SK-N-SH (cell line): ENCODE results near the gene CLK4. TPM values are rescaled to one million over a fixed set of nuclear protein-coding genes. Genes with fewer than 3 reads are reported as not detected.

Experiments used
- CTCF ChIA-PET: fragments of 300-600, 350-600 bp; formaldehyde crosslinking; extraction: SDS; loops from one replicate; lab custom pipeline; 2021; lab: Yijun Ruan, JAX
- POLR2A ChIA-PET: fragments of 350-600 bp; sonication (Branson Sonifier 250); formaldehyde crosslinking; extraction: SDS; loops from one replicate; lab custom pipeline; 2020; ENCODE audit warnings: antibody characterized with exemption, inconsistent platforms; lab: Yijun Ruan, JAX
- DNase-seq: peaks from one replicate; pipeline ENCODE4 v3.0.0; 2012
- H2AFZ ChIP-seq: fragments of 200-600 bp; sonication (generic); 2 replicates; pipeline ENCODE4 v1.8.1; 2016; ENCODE audit warnings: antibody characterized with exemption, mild to moderate bottlenecking, low read depth
- H3F3A ChIP-seq: fragments of 200-600 bp; sonication (generic); replicated peaks from 2 replicates; pipeline ENCODE3; 2016; ENCODE audit warnings: antibody characterized with exemption, mild to moderate bottlenecking; ENCODE audit not compliant: insufficient read depth
- H3K27ac ChIP-seq, 2 experiments: fragments of 200-500 bp in 1 of 2; fragments of 200-600 bp in 1 of 2; sonication (Bioruptor generic) in 1 of 2; sonication (generic), shearing (Covaris generic) in 1 of 2; 2 replicates each; pipeline versions ENCODE4 v1.5.1 to v1.6.1; 2014 to 2016; ENCODE audit warnings: low read depth in 2 of 2, inconsistent platforms in 1 of 2, low read length in 1 of 2, mild to moderate bottlenecking in 1 of 2, mixed read lengths in 1 of 2
- H3K27me3 ChIP-seq: fragments of 200-600 bp; sonication (generic), shearing (Covaris generic); 2 replicates; pipeline ENCODE4 v1.6.1; 2016; ENCODE audit warnings: mixed run types; ENCODE audit not compliant: insufficient read depth
- H3K36me3 ChIP-seq, 2 experiments: fragments of 200-500 bp in 1 of 2; fragments of 200-600 bp in 1 of 2; sonication (Bioruptor generic) in 1 of 2; sonication (generic) in 1 of 2; replicated peaks in 1 of 2; 2 replicates each; pipeline versions ENCODE3 to v1.5.1; 2014 to 2016; ENCODE audit warnings: low read length in 1 of 2, mild to moderate bottlenecking in 1 of 2; ENCODE audit not compliant: insufficient read depth in 2 of 2, control insufficient read depth in 1 of 2
- H3K4me1 ChIP-seq, 2 experiments: fragments of 200-500 bp in 1 of 2; fragments of 200-600 bp in 1 of 2; sonication (Bioruptor generic) in 1 of 2; sonication (generic), shearing (Covaris generic) in 1 of 2; 2 replicates each; pipeline versions ENCODE4 v1.5.1 to v1.6.1; 2014 to 2016; ENCODE audit warnings: low read depth in 1 of 2, low read length in 1 of 2, mixed run types in 1 of 2; ENCODE audit not compliant: insufficient read depth in 2 of 2, control insufficient read depth in 1 of 2
- H3K4me2 ChIP-seq: fragments of 200-600 bp; sonication (generic), shearing (Covaris generic); 2 replicates; pipeline ENCODE4 v1.6.1; 2017; ENCODE audit warnings: mixed run types
- H3K4me3 ChIP-seq, 2 experiments: fragments of 200-500 bp in 1 of 2; fragments of 200-600 bp in 1 of 2; sonication (Bioruptor generic) in 1 of 2; sonication (generic), shearing (Covaris generic) in 1 of 2; 2 replicates each; pipeline versions ENCODE4 v1.5.1 to v1.8.1; 2014 to 2016; ENCODE audit warnings: low read depth in 2 of 2, inconsistent platforms in 1 of 2, low read length in 1 of 2, mild to moderate bottlenecking in 1 of 2, mixed read lengths in 1 of 2, moderate library complexity in 1 of 2
- H3K79me2 ChIP-seq: fragments of 200-600 bp; sonication (generic); 2 replicates; pipeline ENCODE4 v1.8.1; 2017; ENCODE audit warnings: mild to moderate bottlenecking; ENCODE audit not compliant: insufficient read depth
- H3K9ac ChIP-seq: fragments of 200-600 bp; sonication (generic); 2 replicates; pipeline ENCODE4 v1.6.1; 2017; ENCODE audit warnings: mixed run types
- H3K9me2 ChIP-seq: fragments of 200-600 bp; sonication (generic); 2 replicates; pipeline ENCODE4 v1.6.1; 2017; ENCODE audit warnings: mixed run types
- H3K9me3 ChIP-seq: fragments of 200-600 bp; sonication (generic); 2 replicates; pipeline ENCODE4 v1.6.1; 2017; ENCODE audit warnings: mixed run types, mild to moderate bottlenecking, moderate library complexity
- H4K20me1 ChIP-seq: fragments of 200-600 bp; sonication (generic); 2 replicates; pipeline ENCODE4 v1.6.1; 2017; ENCODE audit warnings: mild to moderate bottlenecking, mixed run types; ENCODE audit not compliant: insufficient read depth
- CTCF ChIP-seq: fragments of 200-600 bp; sonication (generic); IDR thresholded peaks from 2 replicates; pipeline ENCODE4 v1.6.1; 2017; ENCODE audit warnings: antibody characterized with exemption, mild to moderate bottlenecking, moderate library complexity
- ELF1 ChIP-seq: IDR thresholded peaks from 2 replicates; pipeline ENCODE4 v1.4.0; 2012
- EP300 ChIP-seq, 2 experiments: IDR thresholded peaks; 2 replicates each; pipeline versions ENCODE4 v1.4.0 to v1.6.1; 2012; ENCODE audit warnings: borderline replicate concordance in 1 of 2, low read depth in 1 of 2, low read length in 1 of 2
- FOSL2 ChIP-seq: IDR thresholded peaks from 2 replicates; pipeline ENCODE4 v1.4.0; 2012; ENCODE audit warnings: low read depth, mild to moderate bottlenecking, moderate library complexity, borderline replicate concordance
- FOXJ3 ChIP-seq: sonication (generic); formaldehyde crosslinking; IDR thresholded peaks from 2 replicates; pipeline ENCODE4 v1.5.1; 2020; ENCODE audit warnings: mild to moderate bottlenecking, missing genetic modification reagents
- GABPA ChIP-seq: IDR thresholded peaks from 2 replicates; pipeline ENCODE4 v1.4.0; 2012; ENCODE audit warnings: low read depth, mild to moderate bottlenecking
- GATA2 ChIP-seq: sonication (generic); formaldehyde crosslinking; IDR thresholded peaks from 2 replicates; pipeline ENCODE4 v1.5.0; 2020; ENCODE audit warnings: mild to moderate bottlenecking, missing genetic modification reagents
- MEF2A ChIP-seq: IDR thresholded peaks from 2 replicates; pipeline ENCODE4 v1.4.0; 2012; ENCODE audit warnings: low read depth, borderline replicate concordance
- NRF1 ChIP-seq: IDR thresholded peaks from 2 replicates; pipeline ENCODE4 v1.6.1; 2012; ENCODE audit warnings: low read depth, mild to moderate bottlenecking, low read length
- POLR2AphosphoS5 ChIP-seq: IDR thresholded peaks from 2 replicates; pipeline ENCODE4 v1.6.1; 2012; ENCODE audit warnings: low read depth, low read length
- RCOR1 ChIP-seq: fragments of 150-350 bp; IDR thresholded peaks from 2 replicates; pipeline ENCODE4 v1.6.1; 2017; ENCODE audit warnings: antibody characterized with exemption, low read length
- SIN3A ChIP-seq: IDR thresholded peaks from 2 replicates; pipeline ENCODE4 v1.6.1; 2012; ENCODE audit warnings: low read depth, mild to moderate bottlenecking, low read length, moderate library complexity, borderline replicate concordance
- SMC3 ChIP-seq: IDR thresholded peaks from 2 replicates; pipeline ENCODE4 v1.6.1; 2012; ENCODE audit warnings: low read depth, low read length, improper control_type of control experiment
- TAF1 ChIP-seq: IDR thresholded peaks from 2 replicates; pipeline ENCODE4 v1.6.1; 2012; ENCODE audit warnings: low read depth, mild to moderate bottlenecking, low read length, moderate library complexity, borderline replicate concordance
- TCF12 ChIP-seq: IDR thresholded peaks from 2 replicates; pipeline ENCODE4 v1.4.0; 2012
- ZBTB33 ChIP-seq: IDR thresholded peaks from 2 replicates; pipeline ENCODE4 v1.4.0; 2012; ENCODE audit warnings: low read depth, borderline replicate concordance
- WGBS: methylation state at CpG from one replicate; pipeline ENCODE4 v1.1.6; 2017; ENCODE audit warnings: low lambda C conversion rate; 5-methylcytosine and 5-hydroxymethylcytosine counted together
- polyA plus RNA-seq, 3 experiments: library from polyadenylated mRNA; depleted of rRNA; stranded (reverse); fragments of >200 nt; gene quantifications; 2 replicates each; pipeline ENCODE4 v1.2.3, GENCODE V29; 2012
- TF ChIP-seq, protein P1 (sequence below): fragments of 150-350 bp; IDR thresholded peaks from 2 replicates; pipeline ENCODE4 v1.6.1; 2016; ENCODE audit warnings: mild to moderate bottlenecking, low read depth, low read length
- TF ChIP-seq, protein P2 (sequence below): IDR thresholded peaks from 2 replicates; pipeline ENCODE4; 2012
- TF ChIP-seq, protein P3 (sequence below): IDR thresholded peaks from 2 replicates; pipeline ENCODE4 v1.6.1; 2012; ENCODE audit warnings: mild to moderate bottlenecking, low read depth, low read length, moderate library complexity

CLK4 gene
- polyA plus RNA-seq, 1 of the 3 experiments (the other 2 are of a cell fraction), result 7.5 TPM

DNA sequence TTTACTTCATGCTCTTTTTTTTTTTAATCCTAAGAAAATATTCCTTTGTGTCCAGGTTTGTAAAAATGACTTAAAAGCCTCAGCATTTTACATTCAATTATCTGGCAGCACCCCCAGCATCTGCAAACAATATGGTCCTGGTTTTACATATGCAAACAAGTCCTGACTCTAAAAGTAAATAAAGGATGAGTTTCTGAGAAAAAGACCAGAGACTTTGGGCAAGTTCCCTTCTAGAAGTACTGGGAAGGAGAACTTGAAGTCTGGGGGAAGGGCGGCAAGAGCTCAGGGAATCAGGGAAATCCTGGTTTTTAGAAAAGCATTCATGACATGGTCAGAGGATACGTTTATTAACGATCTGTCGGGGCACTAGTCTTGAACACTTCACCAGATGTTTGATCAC, 62.5 kb downstream of the CLK4 start:
- DNase-seq, result no peak
- no peak overlapping the region for H3K27ac ChIP-seq
- H3K27me3 ChIP-seq, result no peaks in the 10 kb centered on the region
- CTCF ChIA-PET, result interaction anchor here (1.2 to 1.8 kb wide), 3 partner anchors 12 to 287 kb away, joined by 3 to 6 read pairs (median 3); partner anchors contain the start of gene COL23A1
- H2AFZ ChIP-seq, result no peak overlapping the region
- WGBS, result 36% methylated on average over 4 of the region's 4 CpGs
- no peaks in the 10 kb centered on the region for H3K36me3 ChIP-seq
- no peaks in the 10 kb centered on the region for H3K9me2 ChIP-seq
- no peaks in the 10 kb centered on the region for H4K20me1 ChIP-seq
- H3F3A ChIP-seq, result no peaks in the 10 kb centered on the region
- H3K9ac ChIP-seq, result no peak overlapping the region
- H3K79me2 ChIP-seq, result no peaks in the 10 kb centered on the region
- no peak overlapping the region for H3K4me3 ChIP-seq
- peaks cover 0 to 3% of the 10 kb centered on the region in 2 experiments; a peak in 1 of 4 replicates for H3K4me1 ChIP-seq
- H3K9me3 ChIP-seq, result no peaks in the 10 kb centered on the region
- no peak for TF ChIP-seq TCF12
- TF ChIP-seq MEF2A, result no peak
- no peak for TF ChIP-seq FOSL2
- no peak for TF ChIP-seq FOXJ3 (CRISPR knock-in tag)
- TF ChIP-seq RCOR1, result no peak
- TF ChIP-seq SMC3, result no peak
- no peak for TF ChIP-seq SIN3A
- TF ChIP-seq, protein P1, sequence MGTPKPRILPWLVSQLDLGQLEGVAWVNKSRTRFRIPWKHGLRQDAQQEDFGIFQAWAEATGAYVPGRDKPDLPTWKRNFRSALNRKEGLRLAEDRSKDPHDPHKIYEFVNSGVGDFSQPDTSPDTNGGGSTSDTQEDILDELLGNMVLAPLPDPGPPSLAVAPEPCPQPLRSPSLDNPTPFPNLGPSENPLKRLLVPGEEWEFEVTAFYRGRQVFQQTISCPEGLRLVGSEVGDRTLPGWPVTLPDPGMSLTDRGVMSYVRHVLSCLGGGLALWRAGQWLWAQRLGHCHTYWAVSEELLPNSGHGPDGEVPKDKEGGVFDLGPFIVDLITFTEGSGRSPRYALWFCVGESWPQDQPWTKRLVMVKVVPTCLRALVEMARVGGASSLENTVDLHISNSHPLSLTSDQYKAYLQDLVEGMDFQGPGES, result no peak
- no peak for TF ChIP-seq GATA2
- TF ChIP-seq, protein P2, sequence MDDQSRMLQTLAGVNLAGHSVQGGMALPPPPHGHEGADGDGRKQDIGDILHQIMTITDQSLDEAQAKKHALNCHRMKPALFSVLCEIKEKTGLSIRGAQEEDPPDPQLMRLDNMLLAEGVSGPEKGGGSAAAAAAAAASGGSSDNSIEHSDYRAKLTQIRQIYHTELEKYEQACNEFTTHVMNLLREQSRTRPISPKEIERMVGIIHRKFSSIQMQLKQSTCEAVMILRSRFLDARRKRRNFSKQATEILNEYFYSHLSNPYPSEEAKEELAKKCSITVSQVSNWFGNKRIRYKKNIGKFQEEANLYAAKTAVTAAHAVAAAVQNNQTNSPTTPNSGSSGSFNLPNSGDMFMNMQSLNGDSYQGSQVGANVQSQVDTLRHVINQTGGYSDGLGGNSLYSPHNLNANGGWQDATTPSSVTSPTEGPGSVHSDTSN, result no peak
- TF ChIP-seq, all 33 proteins: peak for 0
- POLR2A ChIA-PET, result no interaction called here
- no peak overlapping the region for H3K4me2 ChIP-seq

GRCh38 chr5:178563621-178564020, 63.2 kb downstream of the CLK4 start:
- ChIA-PET POLR2A (no interaction called here), CTCF (interaction anchor here (1.0 to 1.7 kb wide), 3 partner anchors 254 to 329 kb away, joined by 3 to 5 read pairs (median 4); no protein-coding TSS in a partner anchor)
- Histone ChIP-seq H3K9ac (no peak overlapping the region), H3K9me2 (no peaks in the 10 kb centered on the region), H3K9me3 (no peaks in the 10 kb centered on the region), H4K20me1 (no peaks in the 10 kb centered on the region), H3K79me2 (no peaks in the 10 kb centered on the region), H3K4me2 (no peak overlapping the region), H3K4me1 (peaks cover 0 to 3% of the 10 kb centered on the region in 2 experiments; a peak in 1 of 4 replicates), H3K4me3 (no peak overlapping the region), H2AFZ (no peak overlapping the region), H3K27ac (no peak overlapping the region), H3F3A (no peaks in the 10 kb centered on the region), H3K36me3 (no peaks in the 10 kb centered on the region), H3K27me3 (no peaks in the 10 kb centered on the region)
- 50% methylated on average over 8 of the region's 8 CpGs for WGBS
- DNase-seq, result no peak
- TF ChIP-seq EP300 (IDR thresholded peaks at IDR 0.05; ENCODE audit: borderline replicate concordance in 1 of 2, low read depth in 1 of 2, low read length in 1 of 2), result no peak
- TF ChIP-seq ZBTB33, result no peak
- TF ChIP-seq TAF1, result no peak
- no peak for TF ChIP-seq CTCF
- TF ChIP-seq ELF1, result no peak
- no peak for TF ChIP-seq GABPA
- TF ChIP-seq POLR2AphosphoS5, result no peak
- TF ChIP-seq, protein P3, sequence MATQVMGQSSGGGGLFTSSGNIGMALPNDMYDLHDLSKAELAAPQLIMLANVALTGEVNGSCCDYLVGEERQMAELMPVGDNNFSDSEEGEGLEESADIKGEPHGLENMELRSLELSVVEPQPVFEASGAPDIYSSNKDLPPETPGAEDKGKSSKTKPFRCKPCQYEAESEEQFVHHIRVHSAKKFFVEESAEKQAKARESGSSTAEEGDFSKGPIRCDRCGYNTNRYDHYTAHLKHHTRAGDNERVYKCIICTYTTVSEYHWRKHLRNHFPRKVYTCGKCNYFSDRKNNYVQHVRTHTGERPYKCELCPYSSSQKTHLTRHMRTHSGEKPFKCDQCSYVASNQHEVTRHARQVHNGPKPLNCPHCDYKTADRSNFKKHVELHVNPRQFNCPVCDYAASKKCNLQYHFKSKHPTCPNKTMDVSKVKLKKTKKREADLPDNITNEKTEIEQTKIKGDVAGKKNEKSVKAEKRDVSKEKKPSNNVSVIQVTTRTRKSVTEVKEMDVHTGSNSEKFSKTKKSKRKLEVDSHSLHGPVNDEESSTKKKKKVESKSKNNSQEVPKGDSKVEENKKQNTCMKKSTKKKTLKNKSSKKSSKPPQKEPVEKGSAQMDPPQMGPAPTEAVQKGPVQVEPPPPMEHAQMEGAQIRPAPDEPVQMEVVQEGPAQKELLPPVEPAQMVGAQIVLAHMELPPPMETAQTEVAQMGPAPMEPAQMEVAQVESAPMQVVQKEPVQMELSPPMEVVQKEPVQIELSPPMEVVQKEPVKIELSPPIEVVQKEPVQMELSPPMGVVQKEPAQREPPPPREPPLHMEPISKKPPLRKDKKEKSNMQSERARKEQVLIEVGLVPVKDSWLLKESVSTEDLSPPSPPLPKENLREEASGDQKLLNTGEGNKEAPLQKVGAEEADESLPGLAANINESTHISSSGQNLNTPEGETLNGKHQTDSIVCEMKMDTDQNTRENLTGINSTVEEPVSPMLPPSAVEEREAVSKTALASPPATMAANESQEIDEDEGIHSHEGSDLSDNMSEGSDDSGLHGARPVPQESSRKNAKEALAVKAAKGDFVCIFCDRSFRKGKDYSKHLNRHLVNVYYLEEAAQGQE, result no peak
- TF ChIP-seq NRF1, result no peak
